ENCODE data around the gene PLEKHG4. TPM values are rescaled to one million over a fixed set of nuclear protein-coding genes. Genes with fewer than 3 reads are reported as not detected.
A peak's percentile ranks its signal among the peaks of the same experiment; 100 is the strongest.

Gene PLEKHG4
- total RNA-seq, 1 donor from 2014 or later, result 43.4 TPM

DNA sequence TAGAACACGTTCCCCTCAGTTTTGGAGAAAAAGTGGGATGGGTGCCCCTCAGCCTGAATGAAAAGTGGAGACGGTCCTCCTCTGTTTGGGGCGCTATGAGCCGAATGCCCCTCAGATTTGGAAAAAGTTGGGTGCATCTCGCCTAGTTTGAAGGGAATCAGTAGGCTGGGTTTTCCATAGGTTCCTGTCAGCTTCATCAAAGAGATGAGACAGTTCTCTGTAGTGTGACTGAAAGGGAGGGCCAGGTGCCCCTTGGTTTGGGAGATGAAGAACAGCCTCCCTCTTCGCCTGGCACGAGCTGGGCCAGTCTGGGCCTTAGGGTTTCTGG is 31.3 kb upstream of the PLEKHG4 start:
- DNase-seq, result no peak
- Mint-ChIP-seq H3K9me3 (no peaks in the 10 kb centered on the region), H3K4me1 (peaks cover 45% of the 10 kb centered on the region), H3K27ac (peak overlapping the region; percentile 91), H3K36me3 (ENCODE audit: low read depth) (peaks cover 4% of the 10 kb centered on the region), H3K27me3 (peaks cover 14% of the 10 kb centered on the region), H3K4me3 (peak overlapping the region; percentile 89)
- intact Hi-C loops (cut with micrococcal nuclease), result loop anchor here (10.0 kb wide), 1 partner anchor 597 kb away; the partner anchor contains the start of genes CENPT, NUTF2 and THAP11

DNA sequence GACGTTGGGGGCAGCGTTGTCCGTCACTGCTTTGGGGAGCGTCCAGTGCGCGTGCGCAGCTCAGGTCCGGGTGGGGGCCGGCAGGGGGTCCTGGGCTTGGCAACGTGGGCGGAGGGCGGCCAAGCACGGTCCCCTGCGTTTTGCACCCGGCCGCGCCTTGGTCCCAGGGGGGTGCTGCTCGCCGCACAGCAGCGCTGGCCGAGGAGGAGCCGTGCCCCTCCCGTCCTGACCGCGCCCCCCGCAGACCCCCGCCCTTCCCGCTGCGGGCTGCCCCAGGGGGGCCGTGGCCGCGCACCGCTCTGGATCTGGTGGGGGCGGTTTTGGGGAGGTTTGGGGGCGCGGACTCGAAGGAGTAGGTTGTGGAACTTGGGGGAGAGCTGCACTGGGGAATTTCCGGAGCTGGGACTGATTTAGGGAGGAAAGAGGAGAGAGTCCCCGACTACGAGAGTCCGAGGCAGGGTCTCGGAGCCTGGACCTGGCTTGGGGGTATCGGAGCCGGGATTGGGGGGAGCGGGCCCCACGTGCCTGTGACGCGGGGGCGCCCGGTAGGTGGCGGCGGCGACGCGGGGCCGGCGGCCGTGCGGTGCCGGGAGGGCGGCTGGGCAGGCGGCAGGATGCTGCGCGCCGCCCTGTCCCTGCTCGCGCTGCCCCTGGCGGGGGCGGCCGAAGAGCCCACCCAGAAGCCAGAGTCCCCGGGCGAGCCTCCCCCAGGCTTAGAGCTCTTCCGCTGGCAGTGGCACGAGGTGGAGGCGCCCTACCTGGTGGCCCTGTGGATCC is 30.7 kb upstream of the PLEKHG4 start, which contains the start of gene SLC9A5:
TSS of gene SLC9A5 (plus strand) at position 579 of the 777 bp plus-strand sequence. CDS start at position 615, 36 bp downstream.
- Mint-ChIP-seq H3K27ac (peak within 1 kb of the TSS; percentile 91), H3K4me3 (peak within 1 kb of the TSS; percentile 89), H3K4me1 (peaks cover 42% of the 10 kb centered on the region), H3K9me3 (no peaks in the 10 kb centered on the region), H3K36me3 (ENCODE audit: low read depth) (peaks cover 4% of the 10 kb centered on the region), H3K27me3 (peaks cover 14% of the 10 kb centered on the region)
- DNase-seq, result peak; percentile 86
- intact Hi-C loops (cut with micrococcal nuclease), result loop anchor here (10.0 kb wide), 1 partner anchor 596 kb away; the partner anchor contains the start of genes CENPT, NUTF2 and THAP11

DNA sequence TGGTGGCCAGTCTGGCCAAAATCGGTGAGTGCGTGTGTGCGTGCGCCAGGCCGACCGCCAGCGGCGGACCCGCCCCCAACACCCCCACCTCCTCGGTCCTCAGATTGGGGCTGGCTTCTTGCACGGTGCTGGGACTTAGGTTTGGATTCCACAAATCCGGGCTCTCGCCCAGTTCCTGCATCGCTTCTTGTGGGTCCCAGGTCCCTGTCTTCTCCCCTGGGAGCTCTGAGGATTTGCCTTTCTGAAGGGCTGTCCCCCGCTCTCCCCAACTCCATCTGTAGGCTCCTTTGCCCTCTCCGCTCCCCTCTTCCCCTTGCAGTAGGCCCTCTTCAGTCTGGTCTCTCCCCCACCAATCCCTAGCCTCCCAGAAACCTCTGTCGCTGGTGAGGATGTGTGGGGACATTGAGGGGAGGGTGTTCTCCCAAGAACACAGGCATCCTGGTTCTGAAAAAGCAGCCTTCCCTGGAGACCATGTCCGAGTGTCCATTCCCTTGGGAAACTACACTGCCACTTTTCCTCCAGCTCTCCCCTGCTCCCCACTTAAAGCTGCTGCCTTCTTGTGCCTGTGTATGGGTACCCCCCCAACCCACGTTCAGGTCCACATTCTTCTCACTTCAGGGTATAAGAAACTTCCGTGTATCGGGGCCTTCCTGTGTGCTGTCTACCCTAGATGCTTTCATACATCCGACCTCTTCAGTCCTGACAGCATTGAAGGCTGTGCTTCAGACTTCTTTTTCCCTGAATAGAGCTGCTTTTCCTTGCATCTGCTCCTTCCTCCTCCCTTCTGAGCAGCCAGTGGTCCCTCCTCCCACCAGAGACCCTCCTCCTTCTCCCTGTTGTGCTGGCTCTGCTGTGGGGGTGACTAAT is 29.9 kb upstream of the PLEKHG4 start:
- Mint-ChIP-seq H3K4me1 (peaks cover 35% of the 10 kb centered on the region), H3K4me3 (peak overlapping the region; percentile 89), H3K9me3 (no peaks in the 10 kb centered on the region), H3K27me3 (peaks cover 14% of the 10 kb centered on the region), H3K36me3 (ENCODE audit: low read depth) (peaks cover 4% of the 10 kb centered on the region), H3K27ac (peak overlapping the region; percentile 31)
- no peak for DNase-seq
- intact Hi-C loops (cut with micrococcal nuclease), result loop anchor here (10.0 kb wide), 1 partner anchor 595 kb away; the partner anchor contains the start of genes CENPT, NUTF2 and THAP11

DNA sequence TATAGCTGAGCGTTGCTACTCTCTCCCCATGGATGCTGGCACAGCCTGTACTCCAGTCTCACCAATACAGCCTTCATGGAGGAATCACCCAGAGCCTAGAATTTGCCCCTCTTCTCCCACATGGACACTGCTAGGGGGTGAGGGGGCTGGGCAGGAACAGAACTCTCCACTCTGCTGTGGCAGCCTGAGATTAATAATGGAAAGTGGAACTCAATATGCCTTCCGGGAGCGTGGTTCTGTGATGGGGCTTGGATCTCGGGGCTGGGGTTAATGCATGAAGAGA is 29.3 kb upstream of the PLEKHG4 start:
- peaks cover 2% of the 10 kb centered on the region for H3K36me3 Mint-ChIP-seq (ENCODE audit: low read depth)
- peak overlapping the region; percentile 89 for H3K4me3 Mint-ChIP-seq
- peaks cover 14% of the 10 kb centered on the region for H3K27me3 Mint-ChIP-seq
- H3K9me3 Mint-ChIP-seq, result no peaks in the 10 kb centered on the region
- intact Hi-C loops (cut with micrococcal nuclease), result no loop called here
- H3K27ac Mint-ChIP-seq, result no peak overlapping the region
- peaks cover 29% of the 10 kb centered on the region for H3K4me1 Mint-ChIP-seq
- no peak for DNase-seq

DNA sequence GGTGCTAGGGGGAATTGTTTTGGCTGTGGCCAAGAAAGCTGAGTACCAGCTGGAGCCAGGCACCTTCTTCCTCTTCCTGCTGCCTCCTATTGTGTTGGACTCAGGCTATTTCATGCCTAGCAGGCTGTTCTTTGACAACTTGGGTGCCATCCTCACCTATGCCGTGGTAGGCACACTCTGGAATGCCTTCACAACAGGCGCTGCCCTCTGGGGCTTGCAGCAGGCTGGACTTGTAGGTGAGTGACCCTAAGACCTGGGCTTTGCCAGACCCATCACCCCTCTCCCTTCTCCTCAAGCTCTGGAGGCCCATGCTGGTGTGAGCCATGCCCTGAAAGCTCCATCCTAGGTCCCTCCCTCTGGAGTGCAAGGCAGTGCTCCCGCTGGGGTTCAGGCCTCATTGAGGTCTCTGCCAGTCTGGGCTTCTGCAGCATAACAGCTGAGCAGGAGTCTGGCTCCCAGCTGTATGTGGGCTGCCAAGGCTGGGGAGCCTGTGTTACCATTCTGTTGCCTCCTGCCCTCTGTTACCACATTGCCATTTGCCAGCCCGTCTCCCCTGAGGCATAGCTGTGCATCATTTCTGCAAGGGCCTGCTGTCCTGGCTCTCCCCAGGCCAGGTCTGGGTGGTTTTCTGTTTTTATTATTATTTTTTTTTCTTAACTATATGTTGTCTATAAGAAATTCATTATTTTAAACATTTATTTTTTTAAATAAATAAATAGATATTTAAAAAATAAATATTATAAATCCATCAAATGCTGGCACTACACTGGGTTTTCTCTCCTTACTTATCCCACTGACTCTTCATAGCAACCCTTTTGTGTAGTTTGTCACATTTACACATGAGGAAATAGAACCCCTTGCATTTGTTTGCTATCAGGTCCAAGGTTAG is 26.5 kb upstream of the PLEKHG4 start:
- peaks cover 19% of the 10 kb centered on the region for H3K4me1 Mint-ChIP-seq
- intact Hi-C loops (cut with micrococcal nuclease), result no loop called here

DNA sequence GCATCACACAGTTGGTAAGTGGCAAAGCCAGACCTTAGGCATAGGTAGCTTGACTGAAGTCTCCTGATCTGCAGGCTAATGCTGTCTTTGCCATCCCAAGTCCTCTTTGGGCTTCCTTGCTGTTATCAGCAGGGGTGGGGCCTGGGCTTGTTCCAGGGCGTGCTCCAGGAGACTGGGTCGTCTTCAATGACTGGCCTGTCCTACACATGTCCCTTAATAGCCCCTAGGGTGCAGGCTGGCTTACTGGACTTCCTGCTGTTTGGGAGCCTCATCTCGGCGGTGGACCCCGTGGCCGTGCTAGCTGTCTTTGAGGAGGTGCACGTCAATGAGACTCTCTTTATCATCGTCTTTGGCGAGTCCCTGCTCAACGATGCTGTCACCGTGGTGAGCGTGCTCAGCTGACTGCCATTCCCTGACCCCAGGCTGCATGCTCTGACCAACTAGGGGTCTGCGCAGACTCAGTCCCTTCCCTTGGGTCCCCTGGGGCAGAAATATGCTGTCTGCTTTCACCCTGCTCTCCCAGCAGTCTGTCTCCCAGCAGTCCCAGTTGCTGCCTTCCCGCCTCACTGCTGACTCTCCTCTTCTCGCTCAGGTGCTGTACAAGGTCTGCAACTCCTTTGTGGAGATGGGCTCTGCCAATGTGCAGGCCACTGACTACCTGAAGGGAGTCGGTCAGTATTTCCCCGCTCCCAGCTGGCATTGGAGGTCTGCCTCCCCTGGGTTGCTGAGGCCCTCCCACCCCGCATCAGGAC is 24.4 kb upstream of the PLEKHG4 start:
- H3K36me3 Mint-ChIP-seq (ENCODE audit: low read depth), result no peaks in the 10 kb centered on the region
- peaks cover 7% of the 10 kb centered on the region for H3K27me3 Mint-ChIP-seq
- H3K4me3 Mint-ChIP-seq, result no peak overlapping the region
- no peak overlapping the region for H3K27ac Mint-ChIP-seq
- intact Hi-C loops (cut with micrococcal nuclease), result no loop called here
- H3K9me3 Mint-ChIP-seq, result no peaks in the 10 kb centered on the region
- DNase-seq, result no peak
- peaks cover 4% of the 10 kb centered on the region for H3K4me1 Mint-ChIP-seq

More for the DNA sequence above, 26.5 kb upstream of the PLEKHG4 start:
- DNase-seq, result no peak
- no peaks in the 10 kb centered on the region for H3K36me3 Mint-ChIP-seq (ENCODE audit: low read depth)
- H3K27me3 Mint-ChIP-seq, result peaks cover 14% of the 10 kb centered on the region
- H3K9me3 Mint-ChIP-seq, result no peaks in the 10 kb centered on the region
- no peak overlapping the region for H3K27ac Mint-ChIP-seq
- no peak overlapping the region for H3K4me3 Mint-ChIP-seq

DNA sequence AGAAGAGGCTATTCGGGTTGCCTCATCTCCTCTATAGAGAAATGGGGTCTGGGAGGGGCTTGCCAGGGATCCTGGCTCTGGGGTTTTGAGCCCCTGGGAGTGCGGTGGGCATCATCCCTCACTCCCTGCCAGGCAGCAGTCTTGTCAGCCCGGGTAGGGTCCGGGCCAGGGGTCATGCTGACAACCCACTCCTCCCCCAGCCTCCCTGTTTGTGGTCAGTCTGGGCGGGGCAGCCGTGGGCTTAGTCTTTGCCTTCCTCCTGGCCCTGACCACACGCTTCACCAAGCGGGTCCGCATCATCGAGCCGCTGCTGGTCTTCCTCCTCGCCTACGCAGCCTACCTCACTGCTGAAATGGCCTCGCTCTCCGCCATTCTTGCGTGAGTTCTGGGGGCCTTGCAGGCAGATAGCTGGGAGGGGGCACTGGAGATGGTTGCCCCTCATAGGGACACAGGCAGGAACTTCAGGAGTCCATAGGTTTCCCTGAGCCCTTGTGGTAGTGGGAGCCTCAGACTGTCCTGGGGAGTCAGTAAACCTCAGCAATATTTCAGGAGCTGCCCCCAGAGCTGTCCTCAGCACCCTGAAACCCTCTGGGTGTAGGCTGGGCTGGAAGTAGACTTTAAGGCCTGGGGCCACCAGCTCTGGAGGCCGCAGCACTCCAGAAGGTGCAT is 23.6 kb upstream of the PLEKHG4 start:
- Mint-ChIP-seq H3K4me1 (peaks cover 3% of the 10 kb centered on the region), H3K27me3 (peaks cover under 1% of the 10 kb centered on the region)
- intact Hi-C loops (cut with micrococcal nuclease), result no loop called here

DNA sequence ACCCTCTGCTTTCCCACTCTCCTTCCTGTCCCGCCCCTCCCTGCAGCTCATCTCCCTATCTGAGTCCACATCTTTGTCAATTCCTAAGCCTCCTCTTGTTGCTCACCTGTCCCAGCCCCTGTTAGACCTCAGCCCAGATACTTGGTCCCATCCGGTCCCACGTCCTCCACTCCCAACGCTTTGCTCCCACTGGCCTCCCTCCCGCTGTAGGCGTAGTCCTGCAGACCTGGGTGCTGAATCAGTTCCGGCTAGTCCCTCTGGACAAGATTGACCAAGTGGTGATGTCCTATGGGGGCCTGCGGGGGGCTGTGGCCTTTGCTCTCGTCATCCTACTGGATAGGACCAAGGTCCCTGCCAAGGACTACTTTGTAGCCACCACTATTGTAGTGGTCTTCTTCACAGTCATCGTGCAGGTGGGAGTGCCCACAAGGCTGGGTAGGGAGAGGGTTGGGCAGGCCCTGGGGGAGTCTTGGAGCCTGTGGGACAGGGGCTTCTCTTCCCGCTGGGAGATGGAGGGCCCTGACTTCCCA is 22.6 kb upstream of the PLEKHG4 start:
- Mint-ChIP-seq H3K9me3 (no peaks in the 10 kb centered on the region), H3K4me1 (peaks cover 3% of the 10 kb centered on the region)

More for the DNA sequence above, 23.6 kb upstream of the PLEKHG4 start:
- Mint-ChIP-seq H3K27ac (no peak overlapping the region), H3K9me3 (no peaks in the 10 kb centered on the region), H3K36me3 (ENCODE audit: low read depth) (no peaks in the 10 kb centered on the region), H3K4me3 (no peak overlapping the region)
- no peak for DNase-seq

DNA sequence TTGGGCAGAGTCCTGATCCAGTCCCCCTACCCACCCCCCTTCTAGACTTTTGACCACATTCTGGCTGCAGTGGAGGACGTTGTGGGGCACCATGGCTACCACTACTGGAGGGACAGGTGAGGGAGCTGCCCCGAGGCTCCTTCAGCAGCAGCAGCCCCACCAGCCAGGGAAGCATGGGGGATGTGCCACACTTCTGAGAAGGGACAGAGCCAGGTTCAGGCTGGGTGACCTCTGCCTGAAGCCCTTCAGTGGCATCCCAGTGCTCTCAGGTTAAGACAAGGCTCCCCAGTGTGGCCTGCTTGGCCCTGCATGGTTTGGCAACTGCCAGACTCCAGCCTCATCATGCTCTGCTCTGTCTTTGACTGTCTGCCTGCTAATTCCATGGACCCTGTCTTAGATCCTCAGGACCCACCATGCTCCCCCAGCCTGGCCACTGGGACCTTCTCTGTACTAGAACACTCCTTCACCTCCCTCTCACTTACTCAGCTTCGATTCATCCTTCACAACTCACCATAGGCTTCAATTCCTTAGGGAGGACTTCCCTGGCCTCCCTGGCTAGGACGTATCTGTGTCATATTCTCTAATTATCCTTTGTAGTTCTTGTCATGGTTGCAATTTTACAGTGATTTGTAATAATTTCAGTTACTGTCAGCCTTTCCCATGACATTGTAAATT is 21.7 kb upstream of the PLEKHG4 start:
- Mint-ChIP-seq H3K36me3 (ENCODE audit: low read depth) (no peaks in the 10 kb centered on the region), H3K9me3 (no peaks in the 10 kb centered on the region), H3K4me1 (peaks cover 3% of the 10 kb centered on the region), H3K4me3 (no peak overlapping the region), H3K27me3 (no peaks in the 10 kb centered on the region), H3K27ac (no peak overlapping the region)
- no peak for DNase-seq
- intact Hi-C loops (cut with micrococcal nuclease), result no loop called here

More for the DNA sequence above, 22.6 kb upstream of the PLEKHG4 start:
- Mint-ChIP-seq H3K27ac (no peak overlapping the region), H3K36me3 (ENCODE audit: low read depth) (no peaks in the 10 kb centered on the region), H3K27me3 (no peaks in the 10 kb centered on the region), H3K4me3 (no peak overlapping the region)
- DNase-seq, result no peak
- intact Hi-C loops (cut with micrococcal nuclease), result no loop called here

DNA sequence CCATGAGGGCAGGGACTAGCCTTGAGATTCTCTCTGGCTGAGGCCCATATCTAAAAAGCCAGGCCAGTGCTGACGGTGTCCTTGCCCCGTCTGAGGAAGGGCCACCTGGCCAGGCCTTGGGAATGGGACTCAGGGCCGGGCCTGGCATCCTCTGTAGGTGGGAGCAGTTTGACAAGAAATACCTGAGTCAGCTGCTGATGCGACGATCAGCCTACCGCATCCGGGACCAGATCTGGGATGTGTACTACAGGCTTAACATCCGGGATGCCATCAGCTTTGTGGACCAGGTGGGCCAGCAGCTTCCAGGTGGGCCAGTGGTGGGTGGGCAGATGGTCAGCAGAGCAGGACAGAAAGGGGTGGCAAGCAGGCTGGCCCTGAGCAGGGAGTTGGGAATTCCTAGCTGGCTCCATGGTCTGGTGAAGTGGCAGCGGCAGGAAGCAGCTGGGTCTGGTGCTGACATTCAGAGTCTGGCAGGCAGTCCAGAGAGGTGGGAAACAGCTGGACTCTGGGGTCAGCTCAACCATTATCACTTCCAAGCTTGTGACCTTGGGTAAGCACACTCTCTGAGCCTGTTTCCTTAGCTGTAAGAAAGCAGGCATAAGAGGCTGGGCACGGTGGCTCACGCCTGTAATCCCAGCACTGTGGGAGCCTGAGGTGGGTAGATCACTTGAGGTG is 21.0 kb upstream of the PLEKHG4 start:
- Mint-ChIP-seq H3K4me3 (no peak overlapping the region), H3K36me3 (ENCODE audit: low read depth) (no peaks in the 10 kb centered on the region), H3K27ac (no peak overlapping the region), H3K4me1 (peaks cover 3% of the 10 kb centered on the region), H3K27me3 (no peaks in the 10 kb centered on the region), H3K9me3 (no peaks in the 10 kb centered on the region)
- no peak for DNase-seq
- intact Hi-C loops (cut with micrococcal nuclease), result no loop called here

DNA sequence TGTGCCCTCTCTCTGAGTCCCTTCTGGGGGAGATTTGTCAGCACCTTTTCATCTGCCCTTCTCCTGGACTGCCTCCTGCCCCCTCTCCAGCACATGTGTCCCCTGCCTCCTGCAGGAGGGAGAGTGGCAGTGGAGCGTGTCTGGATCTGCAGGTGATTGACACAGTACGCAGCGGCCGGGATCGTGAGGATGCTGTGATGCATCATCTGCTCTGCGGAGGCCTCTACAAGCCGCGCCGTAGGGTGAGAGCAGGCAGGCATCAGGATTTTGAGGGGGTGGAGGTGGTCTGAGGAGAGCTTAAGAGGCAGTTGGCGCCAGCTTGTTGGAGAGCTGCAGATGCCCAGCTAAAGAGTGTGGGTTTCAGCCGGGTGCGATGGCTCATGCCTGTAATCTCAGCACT is 19.6 kb upstream of the PLEKHG4 start:
- H3K27me3 Mint-ChIP-seq, result no peaks in the 10 kb centered on the region
- peaks cover 3% of the 10 kb centered on the region for H3K4me1 Mint-ChIP-seq
- H3K9me3 Mint-ChIP-seq, result no peaks in the 10 kb centered on the region
- no peak overlapping the region for H3K4me3 Mint-ChIP-seq
- intact Hi-C loops (cut with micrococcal nuclease), result loop anchor here (1.0 to 5.0 kb wide), 3 partner anchors 80 to 158 kb away; partner anchors contain the start of gene ZDHHC1
- DNase-seq, result no peak
- H3K27ac Mint-ChIP-seq, result no peak overlapping the region
- H3K36me3 Mint-ChIP-seq (ENCODE audit: low read depth), result no peaks in the 10 kb centered on the region
